Astrocyte (in vitro differentiated cells and primary cell): ENCODE measurements around the gene ZNF615.
"Not testable (repeated sequence)": the region's sequence is repeated elsewhere in the genome, so short reads cannot be mapped to it uniquely, and the experiment has no call there.

Experiments used
- CTCF ChIP-seq: IDR thresholded peaks from 2 replicates; pipeline ENCODE4 v1.5.1; 2011; ENCODE audit warnings: low read depth, mild to moderate bottlenecking, inconsistent platforms, low read length, moderate library complexity; ENCODE audit not compliant: insufficient read depth
- EZH2 ChIP-seq: IDR thresholded peaks from 2 replicates; pipeline ENCODE4 v1.6.1; 2012; ENCODE audit warnings: mild to moderate bottlenecking, low read length, inconsistent platforms; ENCODE audit not compliant: insufficient read depth

- not testable (repeated sequence) for TF ChIP-seq CTCF, EZH2
Measured at GRCh38 chr19:51960621-51961233, 47.3 kb downstream of the ZNF615 start.
